Right ventricle myocardium inferior (tissue), 1 donor: Measurements from ENCODE around the gene OXNAD1. TPM values are rescaled to one million over a fixed set of nuclear protein-coding genes. Genes with fewer than 3 reads are reported as not detected.

Source experiments
- ATAC-seq: fragments of 200-7000 bp; cut with Tn5 transposase; one replicate; pipeline ENCODE4 v1.9.1; 2020; ENCODE audit warnings: mild to moderate bottlenecking, moderate library complexity
- DNase-seq: peaks from one replicate; pipeline ENCODE4 v3.0.0; 2021; ENCODE audit errors: missing footprints
- intact Hi-C: fragments of 100-400 bp; cut with DNase I; formaldehyde crosslinking; loops from one replicate; pipeline ENCODE4 v1.11.0; 2022
- long read RNA-seq: library from polyadenylated mRNA; unstranded; transcript quantifications from one replicate; pipeline ENCODE4 v2.0.0, GENCODE V29; 2021
- total RNA-seq: library from RNA; stranded (reverse); fragmentation: NEBNext Ultra II Directional; extraction: Animal tissue kit (Norgen Biotek cat#: 25700); gene quantifications from one replicate; pipeline ENCODE4 v1.2.1, GENCODE V29; 2021
- donor health status: DM: no; HTN: yes; CAD: no; lungs with severe emphysema.

The OXNAD1 gene, protein sequence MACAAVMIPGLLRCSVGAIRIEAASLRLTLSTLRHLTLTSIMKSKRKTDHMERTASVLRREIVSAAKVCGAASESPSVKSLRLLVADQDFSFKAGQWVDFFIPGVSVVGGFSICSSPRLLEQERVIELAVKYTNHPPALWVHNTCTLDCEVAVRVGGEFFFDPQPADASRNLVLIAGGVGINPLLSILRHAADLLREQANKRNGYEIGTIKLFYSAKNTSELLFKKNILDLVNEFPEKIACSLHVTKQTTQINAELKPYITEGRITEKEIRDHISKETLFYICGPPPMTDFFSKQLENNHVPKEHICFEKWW
- 17.2 TPM for total RNA-seq
- long read RNA-seq, transcript OXNAD1-201 (9 exons, 3,929 nt) = major isoform, 5 of 12 reads
- long read RNA-seq, partial matches to known transcripts = 2 of 12 reads
- long read RNA-seq, other reads (novel, unspliced or antisense) = 5 of 12 reads

DNA sequence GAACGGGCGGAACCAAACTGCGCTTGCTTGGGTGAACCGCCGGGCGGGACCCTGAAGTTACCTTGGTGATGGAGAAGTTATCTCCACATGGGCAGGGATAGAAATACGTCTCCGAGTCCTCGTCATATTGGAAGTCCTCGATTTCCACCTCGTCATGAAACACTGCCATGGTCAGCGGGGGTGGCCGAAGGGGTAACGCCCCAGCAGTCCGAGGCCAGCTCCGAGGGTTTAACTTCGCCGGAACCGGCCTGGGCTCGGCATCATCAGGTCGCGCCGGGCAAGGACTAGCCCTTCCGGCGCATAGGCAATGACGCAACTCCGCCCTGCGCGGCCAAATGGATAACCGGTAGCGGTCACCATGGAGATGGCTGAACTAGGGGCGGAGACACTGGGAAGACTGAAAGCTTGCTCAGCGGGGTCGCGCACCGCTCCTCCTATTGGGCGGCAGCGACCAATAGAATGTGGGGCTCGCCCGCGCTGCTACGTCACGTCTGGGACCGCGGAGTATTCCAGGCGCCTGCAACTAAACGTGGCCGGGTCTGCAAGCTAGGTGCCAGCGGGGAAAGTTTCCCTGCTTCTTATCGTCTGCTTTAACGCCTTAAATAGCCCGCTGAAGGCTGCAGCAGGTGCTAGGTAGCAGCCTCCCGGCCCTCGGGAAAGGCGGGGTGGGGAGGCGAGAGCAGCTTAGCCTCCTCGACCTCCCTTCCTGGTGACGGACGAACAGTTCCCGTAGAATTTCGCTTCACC is at the start of gene OXNAD1, which contains the start of gene DPH3:
TSS of gene OXNAD1 (plus strand) at position 505 of the 747 bp plus-strand sequence. CDS start 5,741 bp downstream, outside the sequence.
TSS of gene DPH3 (minus strand) at position 236 of the 747 bp plus-strand sequence. CDS start at position 169, 67 bp downstream.
- intact Hi-C loops = no loop called here
- ATAC-seq (peak; percentile 99), DNase-seq (peak; percentile 100)

DNA sequence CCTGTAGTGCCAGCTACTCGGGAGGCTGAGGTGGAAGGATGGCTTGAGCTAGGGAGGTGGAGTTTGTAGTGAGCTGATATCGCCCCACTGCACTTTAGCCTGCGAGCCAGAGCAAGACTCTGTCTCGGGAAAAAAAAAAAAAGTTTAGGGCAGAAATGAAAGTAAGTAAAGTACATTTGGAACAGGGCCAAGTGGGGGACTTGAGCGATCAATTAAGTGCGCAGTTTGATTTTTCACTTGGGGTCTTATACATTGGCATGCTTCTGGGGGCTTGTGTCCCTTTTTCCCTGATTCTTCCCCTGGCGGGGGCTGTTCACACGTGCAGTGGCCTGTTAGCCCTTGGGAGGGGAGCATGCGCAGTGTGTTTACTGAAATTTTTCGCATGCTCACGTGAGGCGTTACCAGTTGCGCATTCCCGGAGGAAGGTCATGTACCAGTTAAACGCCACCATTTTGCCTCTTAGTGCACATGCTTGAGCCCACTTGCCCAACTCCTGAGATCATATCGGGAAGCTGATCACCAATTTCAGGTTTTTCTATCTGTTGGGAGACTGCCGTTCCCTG is 48.6 kb upstream of the OXNAD1 start:
- ATAC-seq = no peak
- no peak for DNase-seq
- intact Hi-C loops = no loop called here

DNA sequence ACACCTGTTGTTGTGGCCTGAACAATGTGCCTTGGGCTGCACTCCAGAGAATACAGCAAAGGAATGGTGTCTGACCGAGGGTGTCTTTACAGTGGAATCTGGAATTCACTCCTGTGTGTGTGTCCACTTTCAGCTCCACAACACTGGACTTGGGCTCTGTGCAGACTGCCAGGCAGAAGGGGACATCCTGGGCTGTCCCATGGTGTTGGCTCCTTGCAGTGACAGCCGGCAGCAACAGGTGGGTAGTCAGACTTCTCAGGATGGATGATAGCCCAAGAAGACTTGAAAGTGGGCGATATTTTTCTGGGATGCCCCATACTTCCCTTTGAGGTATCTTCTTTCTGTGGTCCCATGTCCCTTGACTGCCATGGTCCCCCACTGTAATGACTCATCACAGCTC is 45.2 kb upstream of the OXNAD1 start:
- ATAC-seq (no peak), DNase-seq (no peak)
- intact Hi-C loops = no loop called here

DNA sequence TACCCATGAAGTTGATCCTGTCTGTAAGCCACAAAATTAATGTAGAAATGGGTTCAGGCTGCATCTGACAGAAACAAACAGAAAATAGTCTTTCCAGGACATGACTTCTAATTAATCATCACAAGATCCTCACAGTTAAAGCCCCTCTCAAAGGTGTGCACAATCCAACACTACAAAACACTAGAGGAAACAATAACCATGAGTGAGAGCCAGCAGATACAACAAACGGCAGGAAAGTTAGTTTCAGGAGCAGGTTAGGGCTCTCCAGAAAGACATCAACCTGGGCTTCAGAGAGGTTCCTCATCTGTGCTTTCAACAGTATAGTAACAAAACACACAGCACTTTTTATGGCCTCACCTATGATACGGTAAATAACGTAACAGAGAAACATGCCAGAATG is 43.0 kb upstream of the OXNAD1 start:
- intact Hi-C loops = no loop called here
- no peak for ATAC-seq
- no peak for DNase-seq

DNA sequence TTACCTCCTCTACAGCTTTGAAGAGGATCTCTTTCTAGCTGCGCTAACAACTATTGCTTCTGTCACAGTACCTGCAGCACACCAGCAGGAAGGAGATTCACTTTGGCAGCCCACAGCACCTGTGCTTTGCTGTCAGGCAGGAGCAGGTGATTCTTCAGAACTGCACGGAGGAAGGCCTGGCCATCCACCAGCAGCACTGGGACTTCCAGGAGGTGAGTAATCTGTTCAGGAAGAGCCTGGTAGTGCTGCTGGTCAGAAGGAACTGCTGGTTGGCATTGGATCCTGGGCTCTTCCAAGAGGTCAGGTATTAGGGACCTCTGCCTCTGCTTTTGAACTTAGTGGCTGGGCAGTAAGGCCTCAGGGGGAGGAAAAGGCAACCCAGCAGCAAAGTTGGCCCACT is 42.5 kb upstream of the OXNAD1 start:
- ATAC-seq (no peak), DNase-seq (no peak)
- intact Hi-C loops = no loop called here

DNA sequence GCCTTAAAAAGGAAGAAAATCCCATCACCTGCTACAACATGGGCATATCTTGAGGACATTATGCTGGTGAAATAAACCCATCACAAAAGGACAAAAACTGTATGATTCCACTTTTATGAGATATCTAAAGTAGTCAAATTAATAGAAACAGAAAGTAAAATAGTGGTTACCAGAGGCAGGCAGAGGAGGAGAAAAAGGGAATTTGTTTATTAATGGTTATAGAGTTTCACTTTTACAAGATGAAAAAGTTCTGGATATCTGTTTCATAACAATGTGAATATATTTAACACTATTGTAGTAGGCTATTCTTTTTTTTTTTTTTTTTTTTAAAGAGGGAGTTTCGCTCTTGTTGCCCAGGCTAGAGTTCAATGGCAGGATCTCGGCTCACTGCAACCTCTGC is 40.7 kb upstream of the OXNAD1 start:
- ATAC-seq = no peak
- no peak for DNase-seq
- intact Hi-C loops = no loop called here

DNA sequence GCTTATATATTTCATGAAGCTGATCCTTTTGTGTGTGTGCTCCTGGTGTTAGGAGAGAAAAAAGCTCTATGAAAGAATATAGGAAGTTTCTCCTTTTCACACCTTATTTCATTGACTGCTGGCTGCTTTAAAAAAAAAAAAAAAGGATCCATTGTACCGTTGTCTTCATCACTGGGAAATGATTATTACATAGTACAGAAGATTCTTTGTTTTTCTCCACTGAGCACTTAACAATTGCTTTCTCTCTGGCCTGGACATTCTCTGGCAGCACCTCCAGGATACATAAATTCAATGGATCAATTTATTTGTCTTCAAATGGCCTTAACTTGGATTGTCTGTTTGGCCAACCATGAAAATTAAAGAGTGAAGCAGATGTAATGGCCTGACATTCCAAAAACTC is 37.4 kb upstream of the OXNAD1 start:
- no peak for ATAC-seq
- DNase-seq = no peak
- intact Hi-C loops = no loop called here

DNA sequence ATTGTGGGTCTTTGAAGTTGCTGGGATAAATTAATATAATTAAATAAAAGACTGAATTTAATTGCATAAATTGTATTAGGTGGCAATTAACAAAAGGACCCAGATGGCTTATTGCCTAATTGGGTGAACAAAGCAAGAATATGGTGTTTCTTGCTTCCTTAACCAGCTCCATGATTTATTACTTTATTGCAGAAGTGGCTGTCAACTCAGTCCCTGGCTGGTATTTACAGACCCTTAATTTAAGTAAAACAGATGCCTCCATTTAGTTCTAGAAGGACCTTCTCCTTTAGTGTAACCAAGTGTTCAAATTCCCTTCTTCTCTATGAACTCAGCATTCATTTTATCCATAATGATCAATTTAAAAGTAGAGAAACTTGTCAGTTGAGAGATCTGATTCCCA is 35.3 kb upstream of the OXNAD1 start:
- intact Hi-C loops = no loop called here
- no peak for ATAC-seq
- no peak for DNase-seq

DNA sequence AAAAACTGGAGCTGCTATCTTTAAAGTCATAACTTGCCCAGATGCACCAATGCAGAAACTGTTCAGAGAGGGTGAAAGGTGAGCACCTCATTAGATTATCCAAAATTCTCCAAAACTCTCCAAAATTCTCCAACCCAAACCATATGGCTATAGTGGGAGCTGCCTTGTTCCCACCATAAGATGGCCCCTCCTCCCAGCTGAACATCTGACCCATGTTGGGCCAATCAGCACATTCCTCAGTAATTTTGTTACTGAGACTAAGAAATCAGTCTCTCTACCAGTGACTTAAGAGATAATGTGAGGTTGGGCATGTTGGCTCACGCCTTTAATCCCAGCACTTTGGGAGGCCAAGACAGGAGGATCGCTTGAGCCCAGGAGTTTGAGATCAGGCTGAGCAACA is 33.0 kb upstream of the OXNAD1 start:
- ATAC-seq (no peak), DNase-seq (no peak)
- intact Hi-C loops = no loop called here

DNA sequence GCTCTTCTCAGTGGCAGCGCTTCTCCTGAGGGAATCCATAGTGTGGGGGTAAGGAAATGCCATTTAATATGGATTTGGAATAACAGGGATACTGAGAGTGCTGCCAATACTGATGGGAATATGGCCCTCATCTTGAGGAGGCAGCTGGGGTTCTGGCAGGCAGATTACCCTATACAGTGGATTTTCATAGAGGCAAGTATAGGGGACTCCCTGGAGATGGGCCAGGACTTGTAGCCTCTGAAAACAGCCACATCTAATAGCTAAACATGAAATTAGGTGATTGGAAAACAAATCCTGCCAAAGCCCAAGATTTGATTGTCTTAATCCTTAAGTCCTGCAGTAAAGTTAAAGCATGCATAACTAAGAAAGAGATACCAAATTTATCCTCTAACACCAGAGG is 31.2 kb upstream of the OXNAD1 start:
- intact Hi-C loops = no loop called here
- DNase-seq = no peak
- ATAC-seq = no peak

DNA sequence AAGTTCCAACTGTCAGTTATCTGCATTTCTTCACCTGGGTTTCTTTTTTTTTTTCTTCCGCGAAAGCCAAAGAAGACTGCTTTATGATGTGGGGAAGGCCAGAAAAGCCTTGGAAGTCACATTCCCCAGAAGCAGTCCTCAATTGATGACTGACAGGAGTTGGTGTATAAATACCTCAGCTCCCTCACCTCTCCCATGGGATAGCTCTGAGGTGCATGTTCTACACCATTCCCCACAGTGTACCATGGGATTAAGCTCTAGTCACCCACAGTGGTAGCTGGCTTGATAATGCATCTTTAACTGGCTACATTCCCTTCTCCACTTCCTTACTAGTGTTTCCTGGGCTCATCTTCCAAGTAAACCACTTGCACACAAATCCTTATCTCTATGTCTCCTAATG is 30.7 kb upstream of the OXNAD1 start:
- intact Hi-C loops = no loop called here
- DNase-seq (no peak), ATAC-seq (no peak)

DNA sequence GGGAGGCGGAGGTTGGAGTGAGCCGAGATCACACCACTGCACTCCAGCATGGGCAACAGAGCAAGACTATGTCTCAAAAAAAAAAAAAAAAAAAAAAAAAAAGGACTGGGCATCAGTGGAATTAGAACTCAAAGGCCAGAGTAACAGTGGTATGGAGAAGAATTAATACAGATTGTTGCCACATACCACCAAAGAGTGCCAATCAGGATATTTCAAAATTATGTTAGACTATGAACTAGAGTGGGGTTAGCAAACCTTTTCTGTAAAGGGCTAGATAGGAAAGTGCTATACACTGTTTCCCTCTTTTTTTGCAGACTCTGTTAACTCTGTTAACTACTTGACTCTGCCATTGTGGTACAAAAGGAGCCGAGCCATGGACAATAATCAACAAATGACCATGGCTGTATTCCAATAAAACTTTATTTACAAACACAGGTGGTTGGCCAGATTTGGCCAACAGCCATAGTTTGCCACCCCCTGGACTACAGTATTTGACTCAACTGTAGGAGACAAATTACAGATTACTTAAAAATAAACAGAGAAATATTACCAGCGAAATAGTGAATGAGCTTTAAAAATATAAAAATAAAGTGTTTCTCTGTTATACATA is 28.9 kb upstream of the OXNAD1 start:
- no peak for DNase-seq
- ATAC-seq = no peak
- intact Hi-C loops = no loop called here

DNA sequence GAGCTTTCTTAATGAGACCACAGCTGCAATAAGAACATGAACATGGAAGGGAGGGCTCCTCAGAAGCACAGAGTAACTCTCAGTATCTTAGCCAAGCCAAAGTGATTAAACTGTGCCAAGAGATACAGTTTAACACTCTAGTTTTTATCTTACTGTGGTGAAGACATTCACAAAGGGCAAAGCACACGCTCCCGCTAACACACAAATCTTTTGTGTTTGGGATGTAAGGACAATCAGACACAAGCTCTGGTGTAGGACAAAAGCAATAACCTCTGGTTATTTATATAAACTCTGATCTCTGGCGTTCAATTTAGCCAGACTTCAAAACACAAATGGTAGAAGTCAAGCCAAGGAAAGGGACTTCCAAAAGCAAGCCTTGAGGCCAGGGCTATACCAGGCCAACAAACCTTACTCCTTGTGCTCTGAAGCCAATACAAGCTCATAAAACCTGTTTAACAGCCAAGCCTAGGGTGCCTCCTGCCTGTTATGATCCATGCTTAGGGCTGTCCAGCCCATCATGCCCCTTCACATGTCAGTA is 28.1 kb upstream of the OXNAD1 start:
- peak; percentile 79 for ATAC-seq
- DNase-seq = no peak
- intact Hi-C loops = no loop called here

DNA sequence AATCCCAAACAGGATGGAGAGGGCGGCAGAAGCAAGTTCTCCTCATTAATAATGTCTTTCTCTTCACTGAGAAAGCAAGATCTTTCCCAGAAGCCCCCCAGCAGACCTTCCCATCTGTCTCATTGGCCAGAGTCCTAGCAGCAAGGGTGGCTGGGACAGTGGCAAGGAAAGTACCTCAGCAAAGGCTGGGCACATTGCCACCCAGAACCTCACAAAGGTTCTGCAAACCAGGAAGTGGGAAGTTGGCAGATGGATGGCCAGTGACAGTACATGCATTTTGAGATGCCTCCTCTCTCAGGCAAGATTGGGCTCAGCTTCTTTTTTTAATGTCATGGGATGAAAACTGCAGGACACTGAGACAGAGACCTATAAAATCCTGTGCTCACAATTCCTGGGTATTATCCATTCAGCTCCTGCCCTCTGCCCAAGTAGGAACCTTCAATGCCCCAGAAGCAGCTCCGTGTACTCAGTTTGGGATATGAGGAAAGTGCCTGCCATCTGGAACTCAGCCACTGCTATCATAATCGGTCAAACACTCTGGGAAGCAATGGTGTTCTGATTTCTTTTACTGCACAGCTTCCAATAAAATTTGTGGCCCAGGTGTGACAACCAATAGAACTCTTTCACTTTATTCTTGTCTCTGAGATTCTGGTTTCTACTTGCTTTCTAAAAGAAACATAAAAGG is 25.8 kb upstream of the OXNAD1 start:
- ATAC-seq = no peak
- intact Hi-C loops = no loop called here
- DNase-seq = no peak

DNA sequence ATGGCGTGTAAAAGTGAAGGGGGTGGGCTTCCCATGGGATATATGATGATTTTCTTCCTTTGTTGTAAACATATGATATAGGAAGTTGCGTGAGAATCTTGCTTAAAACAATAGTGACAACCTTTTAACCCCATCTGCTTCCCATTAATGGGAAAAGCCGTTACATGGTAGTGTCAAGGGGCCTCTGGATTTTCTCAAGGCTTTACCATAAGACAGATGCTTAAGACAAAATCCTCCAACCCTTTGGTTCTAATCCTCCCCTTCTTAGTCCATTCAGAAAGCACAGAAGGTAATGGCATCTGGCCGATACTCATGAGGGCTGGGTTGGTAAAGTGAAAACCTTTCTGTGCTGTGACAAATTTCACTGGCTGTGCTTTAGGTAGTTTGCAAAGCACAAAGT is 25.2 kb upstream of the OXNAD1 start:
- intact Hi-C loops = loop anchor here (10.0 kb wide), 1 partner anchor 605 kb away; no protein-coding TSS in a partner anchor
- ATAC-seq = no peak
- DNase-seq = no peak

DNA sequence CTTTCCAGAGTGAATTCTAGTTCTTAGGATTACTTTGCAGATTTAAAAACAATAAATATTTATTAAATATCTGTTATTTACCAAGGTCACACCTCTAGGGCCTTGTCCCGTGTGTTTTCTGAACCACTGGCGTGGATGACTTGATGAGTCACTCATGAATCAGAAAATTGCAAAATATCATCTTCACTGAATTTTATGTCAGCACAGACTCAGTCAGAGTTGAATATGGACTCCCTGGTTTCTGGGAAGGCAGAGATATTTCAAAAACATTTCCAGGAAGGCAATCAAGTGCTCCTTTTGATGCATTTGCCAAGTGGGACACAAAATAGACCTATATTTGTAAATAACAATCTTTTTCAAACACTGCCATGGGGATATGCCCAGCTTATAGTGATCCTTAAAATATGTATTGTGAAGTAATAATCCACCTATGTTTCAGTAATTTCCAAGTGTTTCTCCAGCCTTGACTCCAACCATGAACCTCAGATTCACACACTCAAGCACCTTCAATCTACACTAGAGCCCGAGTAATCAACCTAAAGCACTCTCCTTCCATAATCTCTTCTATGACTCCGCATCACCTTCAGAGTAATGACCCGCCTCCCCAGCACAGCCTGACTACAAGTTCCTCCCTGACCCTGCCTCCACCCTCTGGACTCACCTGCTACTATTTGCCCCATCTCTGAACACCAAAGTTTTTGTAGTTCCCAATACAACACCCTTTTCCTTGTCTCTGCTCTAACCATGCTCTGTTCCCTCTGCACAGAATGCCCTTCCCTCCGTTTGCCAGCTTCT is 24.6 kb upstream of the OXNAD1 start:
- ATAC-seq = peak; percentile 24

DNA sequence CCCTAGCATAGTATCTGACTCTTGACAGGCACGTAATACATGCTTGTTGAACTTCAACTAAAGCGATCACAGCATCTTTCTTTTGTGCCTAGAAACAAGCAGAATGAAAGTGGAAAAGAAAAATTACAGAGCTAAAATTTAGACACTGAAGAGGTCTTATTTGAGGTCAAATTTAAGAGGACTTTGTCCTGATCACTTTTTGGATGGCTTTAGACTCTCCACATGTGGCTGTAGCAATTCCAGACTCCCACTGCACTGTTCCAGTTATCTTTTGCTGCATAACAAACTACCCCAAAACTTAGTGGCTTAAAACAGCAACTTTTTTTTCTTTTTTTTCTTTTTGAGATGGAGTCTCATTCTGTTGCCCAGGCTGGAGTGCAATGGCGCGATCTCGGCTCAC is 23.8 kb upstream of the OXNAD1 start:
- ATAC-seq (no peak), DNase-seq (no peak)
- intact Hi-C loops = loop anchor here (10.0 kb wide), 1 partner anchor 606 kb away; no protein-coding TSS in a partner anchor

More for the DNA sequence above, 24.6 kb upstream of the OXNAD1 start:
- intact Hi-C loops = loop anchor here (10.0 kb wide), 1 partner anchor 606 kb away; no protein-coding TSS in a partner anchor
- DNase-seq = no peak

DNA sequence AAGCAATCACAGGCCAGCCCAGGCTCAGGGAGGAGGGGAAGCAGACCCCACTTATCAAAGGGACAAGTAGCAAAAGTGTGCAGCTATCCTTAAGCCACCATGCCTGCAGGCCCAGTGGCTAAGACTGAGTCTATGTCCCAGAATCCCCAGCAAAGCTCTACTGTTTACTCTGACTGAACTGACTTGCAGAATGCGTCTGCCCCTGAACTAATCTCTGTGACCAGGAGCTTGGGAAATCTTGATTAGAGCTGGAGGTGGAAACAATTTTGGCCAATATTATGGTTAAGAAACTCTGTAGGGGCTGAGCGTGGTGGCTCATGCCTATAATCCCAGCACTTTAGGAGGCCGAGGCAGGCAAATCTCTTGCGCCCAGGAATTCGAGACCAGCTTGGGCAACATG is 22.8 kb upstream of the OXNAD1 start:
- intact Hi-C loops = loop anchor here (10.0 kb wide), 1 partner anchor 607 kb away; no protein-coding TSS in a partner anchor
- DNase-seq = no peak
- ATAC-seq = no peak
